Thyroid gland (tissue), 4 donors: Measurements from ENCODE around the gene DYRK1A. TPM values are rescaled to one million over a fixed set of nuclear protein-coding genes. Genes with fewer than 3 reads are reported as not detected.
"Not testable (repeated sequence)": the region's sequence is repeated elsewhere in the genome, so short reads cannot be mapped to it uniquely, and the experiment has no call there.

Experiments
- DNase-seq, 2 donors: peaks; one replicate each; pipeline ENCODE4 v3.0.0-alpha.2; 2019
- H3K27ac ChIP-seq, 3 donors: fragments of 200-600 bp; sonication (generic); 1 replicate in 2 of 3; 2 replicates in 1 of 3; pipeline ENCODE4 v1.5.1; 2016 to 2019; ENCODE audit warnings: mild to moderate bottlenecking in 1 of 3, moderate library complexity in 1 of 3
- H3K27me3 ChIP-seq: fragments of 200-600 bp; sonication (generic); one replicate; pipeline ENCODE4 v1.5.1; 2019
- H3K36me3 ChIP-seq, 2 donors: fragments of 200-600 bp; sonication (generic); one replicate each; pipeline ENCODE4 v1.5.1; 2016 to 2019
- H3K4me1 ChIP-seq, 2 donors: fragments of 200-600 bp; sonication (generic); one replicate each; pipeline ENCODE4 v1.5.1; 2017 to 2019
- H3K4me3 ChIP-seq, 3 donors: fragments of 200-600 bp; sonication (generic); replicated peaks in 1 of 3; 1 replicate in 2 of 3; 2 replicates in 1 of 3; pipeline ENCODE4 v1.5.1; 2016; ENCODE audit warnings: mild to moderate bottlenecking in 1 of 3
- H3K9me3 ChIP-seq: fragments of 200-600 bp; sonication (generic); one replicate; pipeline ENCODE4 v1.5.1; 2017
- POLR2A ChIP-seq, 2 donors: fragments of 450-650 bp; IDR thresholded peaks; one replicate each; pipeline ENCODE4 v1.6.1; 2017; ENCODE audit warnings: antibody characterized with exemption in 2 of 2, mild to moderate bottlenecking in 2 of 2, moderate library complexity in 1 of 2
- WGBS, 2 donors: methylation state at CpG; one replicate each; pipeline ENCODE4 v1.1.5; 2017; 5-methylcytosine and 5-hydroxymethylcytosine counted together
- intact Hi-C: fragments of 100-400 bp; cut with DNase I; formaldehyde crosslinking; loops from one replicate; pipeline ENCODE4 v1.15.1; 2023
- total RNA-seq, 4 donors: library from RNA; depleted of rRNA; stranded (reverse); fragments of >200 nt; gene quantifications; one replicate each; pipeline ENCODE4 v1.2.3, GENCODE V29; 2016
- TF ChIP-seq, protein P1 (sequence below), 6 experiments: fragments of 200-600 bp in 3 of 6; fragments of 450-650 bp in 3 of 6; sonication (generic) in 3 of 6; IDR thresholded peaks; one replicate each; pipeline ENCODE4 v1.5.1; 2016 to 2019; ENCODE audit warnings: antibody characterized with exemption in 6 of 6, mild to moderate bottlenecking in 2 of 6, inconsistent platforms in 1 of 6, moderate library complexity in 1 of 6

The DYRK1A gene
- 100 to 1,000 TPM; 104 to 299 (median 116) TPM for total RNA-seq

DNA sequence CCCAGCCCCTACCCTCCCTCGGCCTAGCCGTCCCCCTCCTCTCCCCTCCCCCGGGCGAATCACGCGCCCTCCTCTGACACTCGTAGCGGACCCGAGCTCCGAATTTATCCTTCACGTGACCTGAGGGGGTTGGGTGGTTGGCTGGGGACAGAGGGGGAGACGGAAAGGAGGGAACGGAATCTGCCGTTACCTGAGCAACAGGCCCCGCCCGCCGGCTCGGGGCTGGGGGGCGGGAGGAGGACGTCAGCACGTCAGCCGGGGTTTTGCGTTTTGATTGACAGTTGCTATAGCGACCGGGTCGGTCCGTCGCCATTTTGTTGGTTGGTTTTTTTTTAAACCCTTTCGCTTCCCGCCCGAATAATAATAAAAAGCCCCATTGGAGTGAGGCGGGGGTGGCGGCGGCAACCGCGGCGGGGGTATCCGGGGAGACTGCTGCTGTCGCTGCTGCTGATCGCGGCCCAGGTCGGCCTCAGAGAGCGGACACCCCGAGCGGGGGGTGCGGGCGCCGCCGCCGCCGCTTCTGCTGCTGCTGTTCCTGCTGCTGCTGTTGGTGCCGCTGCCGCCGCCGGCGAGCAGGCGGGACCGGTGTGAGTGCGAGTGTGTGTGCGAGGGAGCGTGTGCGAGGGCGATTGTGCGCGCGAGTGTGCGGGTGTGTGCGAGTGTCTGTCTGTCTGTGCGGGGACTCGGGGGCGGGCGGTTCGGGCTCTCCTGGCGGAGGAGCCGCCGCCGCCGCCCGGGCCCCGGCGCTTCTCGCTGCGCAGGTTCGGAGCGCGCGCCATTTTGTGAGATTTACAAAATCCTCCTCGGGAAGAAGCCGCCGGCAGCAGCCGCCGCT is at the start of gene DYRK1A:
DYRK1A (plus strand) TSS at position 292 of the 835 bp plus-strand sequence. CDS start 53,602 bp downstream, outside the sequence.
- 0% methylated on average over 26 to 44 of the region's 92 CpGs for WGBS, 2 donors
- Histone ChIP-seq H3K36me3 (no peaks in the 10 kb centered on the region), H3K4me3 (peak within 1 kb of the TSS; percentile 76 to 84 (median 82)), H3K27me3 (no peaks in the 10 kb centered on the region), H3K4me1 (peaks cover 23 to 29% of the 10 kb centered on the region in 2 donors), H3K27ac (peak within 1 kb of the TSS; percentile 98 to 100 (median 99)), H3K9me3 (no peaks in the 10 kb centered on the region)
- intact Hi-C loops = loop anchor here (5.0 to 10.0 kb wide), 2 partner anchors 198 to 289 kb away; no protein-coding TSS in a partner anchor
- peak; percentile 99 for DNase-seq
- peak in 1 of 2 donors; percentile 74 for TF ChIP-seq POLR2A (IDR thresholded peaks at IDR 0.05)
- TF ChIP-seq, protein P1, sequence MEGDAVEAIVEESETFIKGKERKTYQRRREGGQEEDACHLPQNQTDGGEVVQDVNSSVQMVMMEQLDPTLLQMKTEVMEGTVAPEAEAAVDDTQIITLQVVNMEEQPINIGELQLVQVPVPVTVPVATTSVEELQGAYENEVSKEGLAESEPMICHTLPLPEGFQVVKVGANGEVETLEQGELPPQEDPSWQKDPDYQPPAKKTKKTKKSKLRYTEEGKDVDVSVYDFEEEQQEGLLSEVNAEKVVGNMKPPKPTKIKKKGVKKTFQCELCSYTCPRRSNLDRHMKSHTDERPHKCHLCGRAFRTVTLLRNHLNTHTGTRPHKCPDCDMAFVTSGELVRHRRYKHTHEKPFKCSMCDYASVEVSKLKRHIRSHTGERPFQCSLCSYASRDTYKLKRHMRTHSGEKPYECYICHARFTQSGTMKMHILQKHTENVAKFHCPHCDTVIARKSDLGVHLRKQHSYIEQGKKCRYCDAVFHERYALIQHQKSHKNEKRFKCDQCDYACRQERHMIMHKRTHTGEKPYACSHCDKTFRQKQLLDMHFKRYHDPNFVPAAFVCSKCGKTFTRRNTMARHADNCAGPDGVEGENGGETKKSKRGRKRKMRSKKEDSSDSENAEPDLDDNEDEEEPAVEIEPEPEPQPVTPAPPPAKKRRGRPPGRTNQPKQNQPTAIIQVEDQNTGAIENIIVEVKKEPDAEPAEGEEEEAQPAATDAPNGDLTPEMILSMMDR (IDR thresholded peaks at IDR 0.05) = no peak

DNA sequence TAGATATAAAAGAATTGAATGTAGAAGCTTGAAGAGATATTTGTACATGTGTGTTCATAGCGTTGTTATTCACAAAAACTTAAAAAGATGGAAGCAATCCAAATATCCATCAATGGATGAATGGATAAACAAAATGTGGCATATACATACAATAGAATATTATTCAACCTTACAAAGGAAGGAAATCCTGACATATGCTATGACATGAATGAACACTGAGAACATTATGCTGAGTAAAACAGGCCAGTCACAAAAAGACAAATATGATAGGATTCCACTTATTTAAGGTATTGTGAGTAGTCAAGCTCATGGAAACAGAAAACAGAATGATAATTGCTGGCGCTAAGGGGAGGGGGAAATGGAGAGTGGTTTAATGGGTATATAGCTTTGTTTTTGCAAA is 47.0 kb upstream of the DYRK1A start:
- H3K36me3 ChIP-seq = no peaks in the 10 kb centered on the region
- H3K9me3 ChIP-seq = no peaks in the 10 kb centered on the region
- H3K4me1 ChIP-seq = no peaks in the 10 kb centered on the region
- no peak overlapping the region for H3K4me3 ChIP-seq
- TF ChIP-seq POLR2A (IDR thresholded peaks at IDR 0.05) = no peak
- TF ChIP-seq, protein P1 (IDR thresholded peaks at IDR 0.05) = no peak
- intact Hi-C loops = no loop called here
- no peaks in the 10 kb centered on the region for H3K27me3 ChIP-seq
- no peak for DNase-seq
- 81 to 90% methylated on average over 2 of the region's 2 CpGs for WGBS, 2 donors
- no peak overlapping the region for H3K27ac ChIP-seq

DNA sequence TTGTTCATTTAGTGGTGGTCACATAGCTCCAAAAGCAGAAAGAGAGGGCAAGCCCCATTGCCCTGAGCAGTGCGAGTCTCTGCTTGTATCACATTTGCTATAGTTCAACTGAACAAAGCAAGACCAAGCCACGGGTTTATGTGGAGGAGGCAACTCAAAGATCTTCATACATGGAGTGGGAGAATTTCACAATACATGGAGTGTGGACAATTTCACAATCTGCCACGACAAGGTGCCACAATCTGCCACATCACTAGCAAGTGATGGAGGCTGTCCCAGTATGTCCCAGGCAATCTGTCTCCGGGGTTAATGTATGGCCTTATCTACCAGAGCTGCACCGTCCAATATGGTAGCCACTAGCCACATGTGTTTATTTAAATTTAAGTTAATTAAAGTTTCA is 44.5 kb upstream of the DYRK1A start:
- Histone ChIP-seq H3K27me3 (no peaks in the 10 kb centered on the region), H3K9me3 (no peaks in the 10 kb centered on the region), H3K27ac (no peak overlapping the region), H3K4me1 (no peaks in the 10 kb centered on the region), H3K4me3 (no peak overlapping the region), H3K36me3 (no peaks in the 10 kb centered on the region)
- no peak for DNase-seq
- no peak for TF ChIP-seq POLR2A (IDR thresholded peaks at IDR 0.05)
- TF ChIP-seq, protein P1 (IDR thresholded peaks at IDR 0.05) = no peak
- intact Hi-C loops = no loop called here
- WGBS, 2 donors = 69 to 81% methylated on average over 5 of the region's 5 CpGs

DNA sequence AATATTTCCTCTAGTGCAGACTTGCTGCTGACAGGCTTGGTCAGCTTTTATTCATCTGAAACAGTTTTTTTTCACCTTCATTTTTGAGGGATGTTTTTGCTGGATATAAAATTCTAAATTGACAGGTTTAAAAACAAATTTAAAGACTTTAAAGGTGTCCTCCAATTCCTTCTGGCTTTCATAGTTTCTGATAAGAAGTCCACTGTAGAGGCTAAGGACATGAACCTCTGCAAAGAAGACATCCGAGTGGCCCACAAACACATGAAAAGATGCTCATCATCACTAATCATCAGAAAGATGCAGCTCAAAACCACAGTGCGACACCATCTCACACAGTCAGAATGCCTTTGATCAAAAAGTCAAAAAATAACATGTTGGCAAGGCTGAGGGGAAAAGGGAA is 42.0 kb upstream of the DYRK1A start:
- no peak for DNase-seq

DNA sequence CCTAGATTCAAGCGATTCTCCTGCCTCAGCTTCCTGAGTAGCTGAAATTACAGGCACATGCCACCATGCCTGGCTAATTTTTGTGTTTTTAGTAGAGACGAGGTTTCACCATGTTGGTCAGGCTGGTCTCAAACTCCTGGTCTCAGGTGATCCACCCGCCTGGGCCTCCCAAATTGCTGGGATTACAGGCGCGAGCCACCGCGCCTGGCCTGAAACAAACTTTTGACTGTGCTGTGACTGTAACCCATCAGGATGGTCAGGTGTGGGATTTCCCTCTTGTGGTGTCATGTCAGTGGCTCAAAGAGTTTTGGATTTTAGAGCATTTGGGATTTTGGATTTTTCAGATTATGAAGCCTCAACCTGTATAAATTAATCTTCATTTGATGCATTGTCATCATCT is 38.4 kb upstream of the DYRK1A start:
- DNase-seq, H3K27me3 ChIP-seq, H3K4me3 ChIP-seq, intact Hi-C loops, H3K27ac ChIP-seq, H3K36me3 ChIP-seq, H3K4me1 ChIP-seq, H3K9me3 ChIP-seq: not testable (repeated sequence)
- WGBS, 2 donors = 81 to 86% methylated on average over 7 of the region's 7 CpGs

More for the DNA sequence above, 42.0 kb upstream of the DYRK1A start:
- intact Hi-C loops = no loop called here
- H3K4me1 ChIP-seq = no peaks in the 10 kb centered on the region
- WGBS, 2 donors = 90 to 93% methylated on average over 2 of the region's 2 CpGs
- TF ChIP-seq POLR2A (IDR thresholded peaks at IDR 0.05) = no peak
- TF ChIP-seq, protein P1 (IDR thresholded peaks at IDR 0.05) = no peak
- H3K36me3 ChIP-seq = no peaks in the 10 kb centered on the region
- no peak overlapping the region for H3K27ac ChIP-seq
- no peaks in the 10 kb centered on the region for H3K27me3 ChIP-seq
- H3K4me3 ChIP-seq = no peak overlapping the region
- no peaks in the 10 kb centered on the region for H3K9me3 ChIP-seq
